Activated T-cell treated with anti-CD3 and anti-CD28 coated beads, Interleukin-2, amount 50 U/mL, for 24 hours (primary cell): ENCODE results near the gene ABCA12.

Experiments
- DNase-seq: peaks from one replicate; pipeline ENCODE4 v3.0.0-alpha.2; 2020
- H3K27ac Mint-ChIP-seq: 2 replicates; pipeline ENCODE4 v1.8.0; 2020; ENCODE audit warnings: mild to moderate bottlenecking, mixed read lengths
- H3K27me3 Mint-ChIP-seq: 2 replicates; pipeline ENCODE4 v1.8.0; 2020; ENCODE audit warnings: mixed read lengths
- H3K36me3 Mint-ChIP-seq: 2 replicates; pipeline ENCODE4 v1.8.0; 2020; ENCODE audit warnings: low read depth, mixed read lengths
- H3K4me1 Mint-ChIP-seq: 2 replicates; pipeline ENCODE4 v1.8.0; 2020; ENCODE audit warnings: low read depth, mixed read lengths
- H3K4me3 Mint-ChIP-seq: 2 replicates; pipeline ENCODE4 v1.8.0; 2020; ENCODE audit warnings: mild to moderate bottlenecking, moderate library complexity, mixed read lengths
- H3K9me3 Mint-ChIP-seq: 2 replicates; pipeline ENCODE4 v1.8.0; 2020; ENCODE audit warnings: mixed read lengths

ABCA12 gene

DNA sequence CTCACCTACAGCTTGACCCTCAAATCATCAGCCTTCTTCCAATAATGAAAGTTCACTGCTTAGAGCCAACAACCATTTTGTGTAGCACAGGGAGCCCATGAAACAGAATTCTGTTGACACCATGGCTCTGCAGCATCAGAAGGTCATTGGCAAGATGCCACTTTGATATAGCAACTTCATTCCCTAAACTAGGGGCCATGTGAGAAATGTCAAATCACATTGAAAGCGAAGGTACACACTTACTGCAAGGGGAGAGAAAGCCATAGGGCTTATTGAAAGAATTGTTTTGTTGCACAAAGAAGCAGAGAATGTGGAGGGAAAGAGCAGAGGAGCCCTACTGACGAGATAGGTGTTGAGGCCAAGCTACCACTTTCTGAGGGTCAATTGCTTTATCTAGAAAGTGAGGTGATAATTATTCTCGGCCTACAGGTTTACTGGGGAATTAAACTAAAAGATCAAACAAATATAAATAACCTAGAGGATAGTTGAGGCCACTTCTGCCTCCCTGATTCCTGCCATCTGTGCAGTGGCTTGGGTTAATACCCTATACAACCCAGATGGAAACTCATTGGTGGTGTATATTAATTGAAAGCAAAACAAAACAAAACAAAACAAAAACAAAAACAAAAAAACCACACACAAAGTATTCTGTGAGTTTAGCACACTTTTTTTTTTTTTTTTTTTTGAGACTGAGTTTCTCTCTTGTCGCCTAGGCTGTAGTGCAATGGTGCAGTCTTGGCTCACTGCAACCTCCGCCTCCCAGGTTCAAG lies 5.9 kb upstream of the ABCA12 start:
- Mint-ChIP-seq H3K36me3 (no peaks in the 10 kb centered on the region), H3K27ac (no peak overlapping the region), H3K4me3 (no peak overlapping the region), H3K27me3 (peaks cover 10% of the 10 kb centered on the region), H3K4me1 (no peaks in the 10 kb centered on the region), H3K9me3 (no peaks in the 10 kb centered on the region)
- no peak for DNase-seq

- Mint-ChIP-seq H3K4me3 (no peak overlapping the region), H3K27me3 (peaks cover 15% of the 10 kb centered on the region), H3K36me3 (no peaks in the 10 kb centered on the region), H3K4me1 (no peaks in the 10 kb centered on the region), H3K27ac (no peak overlapping the region), H3K9me3 (no peaks in the 10 kb centered on the region)
- DNase-seq, result no peak
Observed at GRCh38 chr2:215143458-215143857, 5.0 kb upstream of the ABCA12 start.

- Mint-ChIP-seq H3K36me3 (no peaks in the 10 kb centered on the region), H3K4me1 (peaks cover 1% of the 10 kb centered on the region), H3K4me3 (no peak overlapping the region), H3K27ac (no peak overlapping the region), H3K9me3 (no peaks in the 10 kb centered on the region), H3K27me3 (peaks cover 15% of the 10 kb centered on the region)
- DNase-seq, result no peak
Observed at GRCh38 chr2:215141706-215142105, 3.3 kb upstream of the ABCA12 start.

DNA sequence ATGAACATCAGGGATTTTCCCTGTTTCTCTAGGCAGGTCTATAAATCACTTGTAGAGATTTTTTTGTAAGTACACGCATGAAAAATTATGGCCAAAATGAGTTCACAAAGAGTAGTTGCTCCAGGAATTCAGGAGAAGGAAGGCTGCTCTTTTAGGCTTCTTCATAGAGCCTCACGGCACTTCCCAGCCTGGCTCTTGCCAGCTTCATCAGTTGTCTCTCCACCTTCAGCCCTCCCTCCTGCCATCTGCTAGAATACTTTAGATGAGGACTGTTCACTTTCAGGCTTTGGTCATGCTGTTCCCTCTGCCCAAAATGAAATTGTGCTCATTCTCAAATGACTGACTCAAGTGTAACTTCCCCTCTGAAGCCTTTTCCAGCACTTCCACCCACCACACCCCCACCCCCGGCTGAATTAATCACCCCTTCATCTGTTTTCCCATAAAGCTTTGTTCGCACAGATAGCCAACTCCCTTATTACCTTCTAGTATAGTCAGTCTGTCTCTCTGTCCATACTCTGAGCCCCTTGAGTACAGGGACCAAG lies 1.8 kb upstream of the ABCA12 start:
- H3K4me3 Mint-ChIP-seq, result no peak overlapping the region
- H3K27ac Mint-ChIP-seq, result no peak overlapping the region
- H3K27me3 Mint-ChIP-seq, result peaks cover 18% of the 10 kb centered on the region
- H3K36me3 Mint-ChIP-seq, result no peaks in the 10 kb centered on the region
- H3K9me3 Mint-ChIP-seq, result no peaks in the 10 kb centered on the region
- no peak for DNase-seq
- peaks cover 4% of the 10 kb centered on the region for H3K4me1 Mint-ChIP-seq

- DNase-seq, result no peak
- H3K27me3 Mint-ChIP-seq, result peaks cover 18% of the 10 kb centered on the region
- H3K36me3 Mint-ChIP-seq, result no peaks in the 10 kb centered on the region
- H3K4me1 Mint-ChIP-seq, result peaks cover 4% of the 10 kb centered on the region
- no peak overlapping the region for H3K4me3 Mint-ChIP-seq
- no peak overlapping the region for H3K27ac Mint-ChIP-seq
- H3K9me3 Mint-ChIP-seq, result no peaks in the 10 kb centered on the region
Observed at GRCh38 chr2:215137741-215138340, 585 bp downstream of the ABCA12 start.

DNA sequence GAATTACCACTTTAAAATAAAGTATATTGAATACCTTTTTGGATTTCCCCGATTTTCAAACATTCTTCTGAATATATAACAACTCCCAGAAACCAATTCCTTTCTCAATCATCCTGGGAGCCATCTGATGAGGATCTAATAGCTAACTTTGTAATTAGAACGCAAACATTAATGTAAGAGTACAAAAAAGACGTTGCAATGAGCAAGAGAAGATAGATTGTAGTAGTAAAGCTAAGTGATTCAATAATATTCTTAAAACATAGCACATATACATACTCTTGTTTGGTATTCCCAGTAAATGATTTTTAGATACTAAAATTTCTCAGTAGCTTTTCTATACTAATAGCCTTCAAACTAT lies 1.1 kb downstream of the ABCA12 start:
- Mint-ChIP-seq H3K9me3 (no peaks in the 10 kb centered on the region), H3K27me3 (peaks cover 18% of the 10 kb centered on the region), H3K4me3 (no peak overlapping the region), H3K36me3 (no peaks in the 10 kb centered on the region), H3K27ac (no peak overlapping the region), H3K4me1 (peaks cover 4% of the 10 kb centered on the region)
- DNase-seq, result no peak

DNA sequence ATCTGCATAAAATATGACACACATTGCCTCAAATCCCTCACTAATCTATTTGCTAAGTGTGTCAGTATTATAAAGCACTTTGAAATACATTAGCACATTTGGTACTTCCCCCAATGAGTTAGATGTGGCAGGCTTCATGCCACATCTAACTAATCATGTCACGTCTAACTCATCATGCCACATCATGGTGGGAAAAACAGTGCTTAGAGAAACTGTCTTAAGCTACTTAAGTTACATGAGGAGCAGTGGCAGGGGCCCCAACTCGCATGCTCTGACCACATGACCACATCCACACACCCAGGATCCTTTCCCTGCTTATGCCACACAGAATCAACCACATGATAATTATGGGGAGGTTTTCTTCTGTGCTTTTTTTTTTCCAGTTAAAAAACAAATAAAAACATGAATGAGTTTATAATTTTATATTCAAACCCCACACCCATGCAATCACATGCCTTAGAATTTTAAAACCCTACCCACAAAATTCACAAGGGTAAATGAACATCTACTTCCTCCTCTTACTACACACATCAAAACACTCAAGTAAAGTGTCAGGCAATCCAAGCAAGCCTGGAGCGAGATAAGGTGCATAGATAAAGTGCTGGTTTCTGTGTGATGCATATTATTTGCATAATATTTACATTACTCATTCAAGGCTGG lies 1.6 kb downstream of the ABCA12 start:
- H3K36me3 Mint-ChIP-seq, result no peaks in the 10 kb centered on the region

GRCh38 chr2:215120401-215120800 lies 18.0 kb downstream of the ABCA12 start:
- Mint-ChIP-seq H3K27ac (no peak overlapping the region), H3K4me3 (no peak overlapping the region), H3K4me1 (no peaks in the 10 kb centered on the region), H3K36me3 (no peaks in the 10 kb centered on the region), H3K27me3 (no peaks in the 10 kb centered on the region), H3K9me3 (peaks cover 15% of the 10 kb centered on the region)
- no peak for DNase-seq

More for the DNA sequence above, 1.6 kb downstream of the ABCA12 start:
- Mint-ChIP-seq H3K4me3 (no peak overlapping the region), H3K27ac (no peak overlapping the region), H3K9me3 (no peaks in the 10 kb centered on the region), H3K4me1 (peaks cover 4% of the 10 kb centered on the region), H3K27me3 (peaks cover 18% of the 10 kb centered on the region)
- no peak for DNase-seq

DNA sequence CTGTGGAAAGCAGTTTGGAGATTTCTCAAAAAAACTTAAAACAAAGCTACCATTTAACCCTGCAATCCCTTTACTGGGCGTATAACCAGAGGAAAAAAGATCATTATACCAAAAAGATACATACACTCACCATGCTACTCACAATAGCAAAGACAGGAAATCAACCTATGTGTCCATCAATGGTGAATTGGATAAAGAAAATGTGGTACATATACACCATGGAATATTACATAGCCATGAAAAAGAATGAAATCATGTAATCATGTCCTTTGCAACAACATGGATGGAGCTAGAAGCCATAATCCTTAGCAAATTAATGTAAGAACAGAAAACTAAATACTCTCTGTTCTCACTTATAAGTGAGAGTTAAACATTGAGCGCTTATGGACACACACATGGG lies 18.6 kb downstream of the ABCA12 start:
- DNase-seq, result no peak
- Mint-ChIP-seq H3K36me3 (no peaks in the 10 kb centered on the region), H3K27ac (no peak overlapping the region), H3K4me1 (no peaks in the 10 kb centered on the region), H3K4me3 (no peak overlapping the region), H3K9me3 (peaks cover 15% of the 10 kb centered on the region), H3K27me3 (no peaks in the 10 kb centered on the region)

GRCh38 chr2:215110918-215111317 lies 27.5 kb downstream of the ABCA12 start:
- Mint-ChIP-seq H3K9me3 (no peaks in the 10 kb centered on the region), H3K36me3 (no peaks in the 10 kb centered on the region), H3K27ac (no peak overlapping the region), H3K4me1 (no peaks in the 10 kb centered on the region), H3K4me3 (no peak overlapping the region), H3K27me3 (no peaks in the 10 kb centered on the region)
- no peak for DNase-seq

DNA sequence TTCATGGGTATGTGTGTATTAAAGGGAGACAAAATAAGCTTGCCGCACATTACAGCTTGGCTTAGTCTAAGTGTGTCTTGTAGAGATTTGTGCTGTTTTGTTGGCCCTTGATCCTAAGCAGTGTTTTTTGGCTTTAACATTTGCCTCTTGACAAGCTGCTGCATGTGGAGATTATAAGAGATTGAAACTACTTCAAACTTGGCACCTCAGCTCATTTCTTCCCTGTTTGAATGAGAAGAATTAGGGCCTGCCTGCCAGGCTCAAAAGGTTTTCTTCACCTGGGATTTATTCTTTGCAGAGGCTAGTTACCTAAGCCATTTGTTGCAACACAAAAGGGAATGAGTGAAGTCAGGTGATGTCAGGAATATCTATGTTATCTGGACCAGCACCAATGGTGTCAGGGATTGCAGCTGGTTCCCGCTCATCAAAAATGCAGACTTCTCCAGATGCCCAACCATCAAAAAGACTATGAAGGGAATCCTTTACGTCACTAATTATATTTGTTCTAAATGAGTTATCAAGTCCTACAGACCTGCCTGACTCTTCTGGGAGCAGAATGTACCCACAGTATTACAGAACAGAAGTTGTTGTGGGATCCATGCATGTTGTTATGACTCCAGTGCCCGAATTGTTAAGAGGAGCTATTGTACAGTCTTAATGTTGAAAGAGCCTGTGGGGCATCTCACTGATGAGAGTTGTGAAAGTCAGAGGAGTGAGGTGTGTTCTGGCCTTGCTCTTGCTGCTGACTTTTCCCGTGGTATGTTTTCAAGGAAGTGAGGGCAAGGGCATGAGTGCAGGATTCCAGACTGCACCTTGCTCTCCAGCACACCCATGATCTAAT lies 31.0 kb downstream of the ABCA12 start:
- H3K27ac Mint-ChIP-seq, result no peak overlapping the region
- no peaks in the 10 kb centered on the region for H3K9me3 Mint-ChIP-seq
- peaks cover 3% of the 10 kb centered on the region for H3K27me3 Mint-ChIP-seq

GRCh38 chr2:215105607-215106354 lies 32.6 kb downstream of the ABCA12 start:
- H3K4me3 Mint-ChIP-seq, result no peak overlapping the region
- no peaks in the 10 kb centered on the region for H3K36me3 Mint-ChIP-seq
- no peak for DNase-seq
- H3K4me1 Mint-ChIP-seq, result no peaks in the 10 kb centered on the region
- H3K9me3 Mint-ChIP-seq, result no peaks in the 10 kb centered on the region
- no peak overlapping the region for H3K27ac Mint-ChIP-seq
- peaks cover 3% of the 10 kb centered on the region for H3K27me3 Mint-ChIP-seq

More for the DNA sequence above, 31.0 kb downstream of the ABCA12 start:
- no peak for DNase-seq
- no peaks in the 10 kb centered on the region for H3K36me3 Mint-ChIP-seq
- H3K4me1 Mint-ChIP-seq, result no peaks in the 10 kb centered on the region
- H3K4me3 Mint-ChIP-seq, result no peak overlapping the region

- H3K27me3 Mint-ChIP-seq, result peaks cover 3% of the 10 kb centered on the region
- H3K27ac Mint-ChIP-seq, result no peak overlapping the region
- no peak overlapping the region for H3K4me3 Mint-ChIP-seq
- H3K9me3 Mint-ChIP-seq, result no peaks in the 10 kb centered on the region
- no peaks in the 10 kb centered on the region for H3K36me3 Mint-ChIP-seq
- no peak for DNase-seq
- H3K4me1 Mint-ChIP-seq, result no peaks in the 10 kb centered on the region
Observed at GRCh38 chr2:215104226-215104625, 34.2 kb downstream of the ABCA12 start.

DNA sequence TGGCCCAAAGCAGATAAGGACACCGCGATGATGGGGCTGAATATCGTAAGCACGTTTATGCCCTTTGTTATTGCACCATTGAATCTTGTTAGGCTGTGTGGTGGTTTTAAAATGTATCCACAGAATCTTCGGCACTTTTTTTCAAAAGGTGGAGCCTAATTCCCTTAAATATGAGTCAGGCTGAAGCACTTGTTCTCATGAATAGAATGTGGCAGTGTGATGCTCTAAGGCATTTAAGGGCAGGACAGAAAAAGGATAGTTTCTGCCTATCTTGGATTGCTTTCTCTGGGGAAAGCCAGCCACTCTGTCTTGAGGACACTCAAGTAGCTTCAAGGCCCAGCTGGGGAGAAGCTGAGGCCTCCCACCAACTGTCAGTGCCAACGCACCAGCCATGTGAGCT lies 39.6 kb downstream of the ABCA12 start:
- no peak for DNase-seq
- no peak overlapping the region for H3K4me3 Mint-ChIP-seq
- no peak overlapping the region for H3K27ac Mint-ChIP-seq
- no peaks in the 10 kb centered on the region for H3K9me3 Mint-ChIP-seq
- H3K36me3 Mint-ChIP-seq, result no peaks in the 10 kb centered on the region
- H3K4me1 Mint-ChIP-seq, result no peaks in the 10 kb centered on the region
- no peaks in the 10 kb centered on the region for H3K27me3 Mint-ChIP-seq
